ENCODE measurements around the gene PIK3CD. TPM values are rescaled to one million over a fixed set of nuclear protein-coding genes. Genes with fewer than 3 reads are reported as not detected.
"Not testable (repeated sequence)": the region's sequence is repeated elsewhere in the genome, so short reads cannot be mapped to it uniquely, and the experiment has no call there.

The PIK3CD gene
- total and polyA plus RNA-seq, 2 experiments from 2014 or later: 6.6 to 32.1 TPM

DNA sequence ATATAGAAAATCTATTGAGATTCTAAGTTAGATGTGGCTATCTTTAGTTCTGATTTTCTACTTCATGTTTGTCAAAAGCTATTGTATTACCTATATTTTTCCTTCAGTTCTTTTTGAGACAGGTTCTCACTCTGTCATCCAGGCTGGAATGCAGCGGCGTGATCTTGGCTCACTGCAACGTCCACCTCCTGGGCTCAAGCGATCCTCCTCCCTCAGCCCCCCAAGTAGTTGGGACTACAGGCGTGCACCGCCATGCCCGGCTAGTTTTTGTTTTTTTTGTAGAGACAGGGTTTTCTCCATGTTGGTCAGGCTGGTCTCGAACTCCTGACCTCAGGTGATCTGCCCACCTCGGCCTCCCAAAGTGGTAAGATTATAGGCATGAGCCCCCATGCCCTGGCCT is 96.9 kb downstream of the PIK3CD start:
- H3K36me3 Mint-ChIP-seq (ENCODE audit: low read depth): peaks cover 59% of the 10 kb centered on the region
- not testable (repeated sequence) for H3K4me1 Mint-ChIP-seq; H3K4me2 ChIP-seq; H2AFZ ChIP-seq; H3K4me3 Mint-ChIP-seq; H3K9me2 ChIP-seq (ENCODE audit: insufficient read depth); ATAC-seq; H3K27me3 Mint-ChIP-seq (ENCODE audit: insufficient read depth, low read depth, poor library complexity); H3K4me1 ChIP-seq (ENCODE audit: insufficient read depth); H3K4me3 ChIP-seq; H4K20me1 ChIP-seq (replicated peaks; ENCODE audit: insufficient read depth); H3K9me3 Mint-ChIP-seq; H3K79me2 ChIP-seq (replicated peaks; ENCODE audit: insufficient read depth); H3K27ac ChIP-seq (ENCODE audit: low read depth); H3K27ac Mint-ChIP-seq; H3K27me3 ChIP-seq (ENCODE audit: insufficient read depth); DNase-seq (ENCODE audit: low spot score)
- 0 out of 2 replicates have a peak, but pooled peaks cover 11% of the 10 kb centered on the region for H3F3A ChIP-seq (replicated peaks; ENCODE audit: low read depth)
- peaks cover 24% of the 10 kb centered on the region; the same call in 1 of the 2 replicates for H3K36me3 ChIP-seq (ENCODE audit: insufficient read depth)

DNA sequence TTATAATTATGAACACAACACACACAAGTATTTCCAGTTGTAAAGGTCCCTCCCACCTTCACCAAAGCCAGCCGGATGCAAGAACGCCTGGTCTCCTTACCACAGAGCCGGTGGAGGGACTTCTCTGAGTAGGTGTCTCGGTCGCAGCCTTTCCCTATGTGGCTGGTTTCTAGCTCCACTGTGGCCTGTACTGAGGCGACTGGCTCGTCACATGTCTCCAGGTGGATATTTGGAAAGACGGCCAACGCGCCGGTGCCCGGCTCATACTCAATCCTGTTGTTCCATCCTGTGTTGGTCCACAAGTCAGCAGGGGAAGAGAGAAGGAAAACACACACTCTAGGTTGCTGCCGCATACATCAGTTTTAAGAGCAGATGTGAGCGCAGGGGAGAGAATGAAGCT is 97.8 kb downstream of the PIK3CD start:
- Mint-ChIP-seq H3K27me3 (ENCODE audit: insufficient read depth, low read depth, poor library complexity) (peaks cover 2% of the 10 kb centered on the region), H3K36me3 (ENCODE audit: low read depth) (peaks cover 58% of the 10 kb centered on the region), H3K9me3 (no peaks in the 10 kb centered on the region), H3K27ac (no peak overlapping the region), H3K4me1 (peaks cover 2% of the 10 kb centered on the region; the same call in 1 of the 3 replicates), H3K4me3 (no peak overlapping the region)
- no peaks in the 10 kb centered on the region for H3K27me3 ChIP-seq (ENCODE audit: insufficient read depth)
- no peak overlapping the region for H2AFZ ChIP-seq
- peaks cover 4% of the 10 kb centered on the region; the same call in 1 of the 2 replicates for H4K20me1 ChIP-seq (replicated peaks; ENCODE audit: insufficient read depth)
- no peak for TF ChIP-seq NANOG (IDR thresholded peaks at IDR 0.05; ENCODE audit: borderline replicate concordance)
- TF ChIP-seq CREB1 (CRISPR knock-in tag; IDR thresholded peaks at IDR 0.05; ENCODE audit: low read depth): no peak
- no peak for TF ChIP-seq ETS1 (IDR thresholded peaks at IDR 0.05)
- TF ChIP-seq EZH2 (IDR thresholded peaks at IDR 0.05; ENCODE audit: low read depth, unreplicated experiment): no peak
- no peak for TF ChIP-seq ZNF331 (CRISPR knock-in tag; IDR thresholded peaks at IDR 0.05; ENCODE audit: low read depth)
- TF ChIP-seq JUNB (IDR thresholded peaks at IDR 0.05; ENCODE audit: unreplicated experiment): no peak
- TF ChIP-seq EZH2phosphoT487 (IDR thresholded peaks at IDR 0.05; ENCODE audit: unreplicated experiment): no peak
- TF ChIP-seq, protein P1, sequence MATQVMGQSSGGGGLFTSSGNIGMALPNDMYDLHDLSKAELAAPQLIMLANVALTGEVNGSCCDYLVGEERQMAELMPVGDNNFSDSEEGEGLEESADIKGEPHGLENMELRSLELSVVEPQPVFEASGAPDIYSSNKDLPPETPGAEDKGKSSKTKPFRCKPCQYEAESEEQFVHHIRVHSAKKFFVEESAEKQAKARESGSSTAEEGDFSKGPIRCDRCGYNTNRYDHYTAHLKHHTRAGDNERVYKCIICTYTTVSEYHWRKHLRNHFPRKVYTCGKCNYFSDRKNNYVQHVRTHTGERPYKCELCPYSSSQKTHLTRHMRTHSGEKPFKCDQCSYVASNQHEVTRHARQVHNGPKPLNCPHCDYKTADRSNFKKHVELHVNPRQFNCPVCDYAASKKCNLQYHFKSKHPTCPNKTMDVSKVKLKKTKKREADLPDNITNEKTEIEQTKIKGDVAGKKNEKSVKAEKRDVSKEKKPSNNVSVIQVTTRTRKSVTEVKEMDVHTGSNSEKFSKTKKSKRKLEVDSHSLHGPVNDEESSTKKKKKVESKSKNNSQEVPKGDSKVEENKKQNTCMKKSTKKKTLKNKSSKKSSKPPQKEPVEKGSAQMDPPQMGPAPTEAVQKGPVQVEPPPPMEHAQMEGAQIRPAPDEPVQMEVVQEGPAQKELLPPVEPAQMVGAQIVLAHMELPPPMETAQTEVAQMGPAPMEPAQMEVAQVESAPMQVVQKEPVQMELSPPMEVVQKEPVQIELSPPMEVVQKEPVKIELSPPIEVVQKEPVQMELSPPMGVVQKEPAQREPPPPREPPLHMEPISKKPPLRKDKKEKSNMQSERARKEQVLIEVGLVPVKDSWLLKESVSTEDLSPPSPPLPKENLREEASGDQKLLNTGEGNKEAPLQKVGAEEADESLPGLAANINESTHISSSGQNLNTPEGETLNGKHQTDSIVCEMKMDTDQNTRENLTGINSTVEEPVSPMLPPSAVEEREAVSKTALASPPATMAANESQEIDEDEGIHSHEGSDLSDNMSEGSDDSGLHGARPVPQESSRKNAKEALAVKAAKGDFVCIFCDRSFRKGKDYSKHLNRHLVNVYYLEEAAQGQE (IDR thresholded peaks at IDR 0.05; ENCODE audit: unreplicated experiment): no peak
- no peak for TF ChIP-seq ZNF114 (CRISPR knock-in tag; IDR thresholded peaks at IDR 0.05)
- TF ChIP-seq ZNF462 (CRISPR knock-in tag; IDR thresholded peaks at IDR 0.05): no peak
- 0 out of 2 replicates have a peak, but pooled peaks cover 8% of the 10 kb centered on the region for H3F3A ChIP-seq (replicated peaks; ENCODE audit: low read depth)
- DNase-seq (ENCODE audit: low spot score): no peak
- no peak overlapping the region for H3K4me3 ChIP-seq
- H3K27ac ChIP-seq (ENCODE audit: low read depth): no peak overlapping the region
- H3K36me3 ChIP-seq (ENCODE audit: insufficient read depth): peaks cover 24% of the 10 kb centered on the region; the same call in 1 of the 2 replicates
- H3K4me1 ChIP-seq (ENCODE audit: insufficient read depth): no peaks in the 10 kb centered on the region
- H3K4me2 ChIP-seq: no peak overlapping the region
- no peaks in the 10 kb centered on the region for H3K9me2 ChIP-seq (ENCODE audit: insufficient read depth)
- no peaks in the 10 kb centered on the region for H3K79me2 ChIP-seq (replicated peaks; ENCODE audit: insufficient read depth)
- ATAC-seq: no peak
